SK-N-MC (cell line): ENCODE data around the gene RSF1.
"Not testable (repeated sequence)": the region's sequence is repeated elsewhere in the genome, so short reads cannot be mapped to it uniquely, and the experiment has no call there.

Experiments used
- DNase-seq: peaks from one replicate; pipeline ENCODE4 v3.0.0-alpha.2; 2011; ENCODE audit warnings: low read depth, low spot score
- H3K27ac ChIP-seq: fragments of 200-600 bp; sonication (generic); 2 replicates; pipeline ENCODE4 v1.5.1; 2016; ENCODE audit warnings: mixed run types
- H3K36me3 ChIP-seq: fragments of 200-600 bp; sonication (generic); 2 replicates; pipeline ENCODE4 v1.6.1; 2017; ENCODE audit warnings: antibody characterized with exemption, low read length, mixed read lengths; ENCODE audit not compliant: insufficient read depth
- H3K4me3 ChIP-seq: fragments of 200-600 bp; sonication (generic); 2 replicates; pipeline ENCODE4 v1.5.1; 2016
- H3K9ac ChIP-seq: fragments of 200-600 bp; sonication (generic); 2 replicates; pipeline ENCODE4 v1.8.0; 2017; ENCODE audit warnings: mixed run types, mixed read lengths; ENCODE audit not compliant: insufficient read length
- H3K9me3 ChIP-seq: fragments of 200-600 bp; sonication (generic); 2 replicates; pipeline ENCODE4 v1.6.1; 2017; ENCODE audit warnings: low read depth, mild to moderate bottlenecking, antibody characterized with exemption, low read length, moderate library complexity, mixed read lengths
- EZH2 ChIP-seq: fragments of 200-600 bp; sonication (generic); IDR thresholded peaks from one replicate; pipeline ENCODE4 v1.6.1; 2017; ENCODE audit warnings: antibody characterized with exemption
- FOXP2 ChIP-seq: optimal IDR thresholded peaks from 2 replicates; pipeline ENCODE3; 2011; ENCODE audit warnings: mild to moderate bottlenecking, moderate library complexity; ENCODE audit not compliant: insufficient read depth; ENCODE audit errors: extremely low read length, control extremely low read depth
- POLR2AphosphoS5 ChIP-seq: IDR thresholded peaks from 2 replicates; pipeline ENCODE4 v1.6.1; 2012; ENCODE audit warnings: mild to moderate bottlenecking, low read depth, low read length, borderline replicate concordance

RSF1 gene

DNA sequence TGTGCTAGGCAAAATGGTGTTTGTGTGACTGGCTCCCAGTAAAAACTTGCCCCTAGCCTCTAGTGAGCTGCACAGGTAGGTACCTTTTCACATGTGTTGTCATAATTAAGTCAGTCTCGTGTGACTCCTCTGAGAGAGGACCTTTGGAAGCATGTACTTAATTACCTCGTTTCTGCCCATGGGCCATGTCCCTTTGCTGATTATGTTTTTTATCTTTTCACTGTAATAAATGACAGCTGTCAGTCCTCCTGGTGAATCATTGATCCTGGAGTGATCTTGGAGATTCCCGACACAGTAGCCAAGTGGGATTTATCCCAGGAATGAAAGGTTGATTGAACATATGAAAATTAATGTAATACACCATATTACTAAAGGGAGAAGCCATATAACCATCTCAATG is 170.4 kb downstream of the RSF1 start:
- Histone ChIP-seq H3K4me3 (no peak overlapping the region), H3K9me3 (no peaks in the 10 kb centered on the region), H3K27ac (no peak overlapping the region), H3K9ac (no peak overlapping the region), H3K36me3 (no peaks in the 10 kb centered on the region)
- no peak for TF ChIP-seq EZH2
- no peak for TF ChIP-seq FOXP2
- no peak for TF ChIP-seq POLR2AphosphoS5
- no peak for DNase-seq

DNA sequence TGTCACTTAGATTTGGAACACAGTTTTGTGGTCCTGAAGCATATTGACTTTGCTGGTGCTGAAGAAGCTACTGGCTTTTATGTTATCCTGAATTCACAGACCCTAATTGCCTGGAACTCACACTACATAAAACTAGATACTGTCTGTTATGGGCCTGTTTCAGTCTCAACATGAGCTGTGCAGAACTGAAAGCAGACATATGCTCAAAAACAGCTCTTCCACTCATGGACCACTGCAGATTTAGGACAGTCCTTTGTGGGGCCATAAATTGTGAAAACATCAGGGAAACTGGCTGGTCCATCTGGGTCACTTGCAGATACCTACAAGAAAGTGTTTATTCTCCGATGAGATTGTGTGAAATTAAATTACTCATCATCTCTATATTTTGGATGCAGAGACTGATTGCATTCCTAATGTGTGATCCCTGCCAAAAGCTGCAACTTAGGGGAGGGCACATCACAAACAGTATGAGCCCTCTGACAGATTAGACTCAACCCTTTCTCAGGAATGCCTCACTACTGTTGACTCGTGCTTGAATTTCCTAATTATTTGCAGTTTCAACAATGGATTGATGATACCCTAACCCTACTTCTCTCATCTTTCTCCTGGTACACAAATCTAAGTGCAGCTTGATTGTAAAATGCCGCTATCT is 172.7 kb downstream of the RSF1 start:
- no peak for DNase-seq
- H3K36me3 ChIP-seq, result no peaks in the 10 kb centered on the region
- no peak overlapping the region for H3K9ac ChIP-seq
- TF ChIP-seq EZH2 (no peak), POLR2AphosphoS5 (no peak), FOXP2 (no peak)
- no peaks in the 10 kb centered on the region for H3K9me3 ChIP-seq
- H3K27ac ChIP-seq, result no peak overlapping the region
- no peak overlapping the region for H3K4me3 ChIP-seq

DNA sequence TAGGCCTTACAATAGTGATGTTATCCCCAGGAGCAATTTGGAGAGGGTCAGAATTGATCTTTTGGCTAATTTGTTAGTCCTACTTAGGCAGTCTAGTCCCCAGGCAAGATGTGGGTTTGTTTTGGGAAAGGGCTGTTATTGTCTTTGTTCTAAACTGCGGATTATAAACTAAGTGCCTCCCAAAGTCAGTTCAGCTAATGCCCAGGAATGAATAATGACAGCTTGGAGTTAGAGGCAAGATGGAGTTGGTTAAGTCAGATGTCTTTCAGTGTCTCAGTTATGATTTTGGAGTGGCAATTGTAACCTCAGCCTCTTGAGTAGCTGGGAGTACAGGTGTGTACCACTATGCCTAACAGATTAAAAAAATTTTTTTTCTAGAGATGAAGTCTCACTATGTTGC is 175.6 kb downstream of the RSF1 start:
- no peak for DNase-seq
- Histone ChIP-seq H3K4me3 (no peak overlapping the region), H3K36me3 (no peaks in the 10 kb centered on the region), H3K9ac (no peak overlapping the region), H3K27ac (peak overlapping the region; percentile 30; the same call in 1 of the 2 replicates), H3K9me3 (no peaks in the 10 kb centered on the region)
- no peak for TF ChIP-seq FOXP2

DNA sequence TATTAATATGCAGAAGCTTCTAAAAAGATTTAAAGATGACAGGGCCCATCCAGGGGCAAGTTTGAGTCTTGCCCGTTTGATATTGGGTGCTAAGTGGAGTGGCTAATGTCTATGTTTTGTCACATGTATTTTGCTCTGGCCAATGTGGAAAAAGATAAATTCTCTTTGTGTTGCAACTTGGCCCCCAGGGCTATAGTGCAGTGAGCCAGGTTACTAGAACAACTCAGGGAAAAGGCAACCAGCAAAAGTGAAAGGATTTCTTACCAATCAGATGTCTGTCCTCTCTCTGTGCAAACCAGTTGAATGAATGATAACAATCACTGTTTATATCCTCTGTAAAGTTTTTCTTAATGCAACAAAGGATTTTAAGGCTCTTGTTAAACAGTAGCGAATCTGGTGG is 178.3 kb downstream of the RSF1 start:
- TF ChIP-seq POLR2AphosphoS5 (no peak), FOXP2 (no peak), EZH2 (no peak)
- Histone ChIP-seq H3K9me3 (no peaks in the 10 kb centered on the region), H3K36me3 (no peaks in the 10 kb centered on the region), H3K27ac (no peak overlapping the region), H3K9ac (no peak overlapping the region), H3K4me3 (no peak overlapping the region)
- DNase-seq, result no peak

DNA sequence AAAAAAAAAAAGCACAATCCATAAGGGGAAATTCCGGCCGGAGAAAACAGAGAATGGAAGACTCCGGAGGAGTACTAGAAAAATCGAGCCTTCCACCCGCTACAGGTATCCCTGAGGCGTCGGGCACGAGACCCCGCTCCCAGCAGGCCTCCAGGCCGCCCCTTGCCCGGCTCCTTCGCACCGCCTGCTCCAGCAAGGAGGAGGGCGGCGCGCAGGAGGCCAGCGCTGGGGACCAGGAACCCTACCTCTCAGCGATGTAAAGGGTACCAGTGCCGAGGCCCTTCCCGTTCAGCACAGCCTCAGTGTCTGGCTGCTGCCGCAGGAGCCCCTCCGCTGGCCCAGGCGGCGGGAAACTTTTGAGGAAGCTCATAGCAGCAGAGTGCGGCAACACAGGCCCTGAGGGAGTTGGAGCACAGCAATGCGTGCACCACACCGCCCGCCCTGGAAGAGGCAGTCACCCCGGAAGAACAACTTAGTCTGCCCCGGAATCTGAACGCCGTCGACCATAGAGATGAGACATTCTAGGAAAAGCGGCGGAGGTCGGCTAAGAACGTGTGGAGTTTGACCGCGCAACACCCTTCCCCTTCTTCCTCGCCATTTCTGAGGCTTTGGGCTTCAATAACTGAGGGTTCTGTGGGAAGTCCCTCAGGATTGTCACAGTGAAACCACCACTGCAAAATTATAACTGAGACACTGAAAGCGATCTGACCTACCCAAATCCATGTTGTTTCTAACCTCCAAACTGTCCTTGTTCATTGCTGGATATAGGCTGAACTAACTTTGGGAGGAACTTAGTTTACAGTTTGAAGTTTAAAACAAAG is 183.0 kb downstream of the RSF1 start, which contains the start of gene CLNS1A:
CLNS1A (minus strand) TSS at position 450 of the 821 bp plus-strand sequence; CDS start at position 370, 80 bp downstream.
- H3K27ac ChIP-seq, result peak within 1 kb of the TSS; percentile 97

DNA sequence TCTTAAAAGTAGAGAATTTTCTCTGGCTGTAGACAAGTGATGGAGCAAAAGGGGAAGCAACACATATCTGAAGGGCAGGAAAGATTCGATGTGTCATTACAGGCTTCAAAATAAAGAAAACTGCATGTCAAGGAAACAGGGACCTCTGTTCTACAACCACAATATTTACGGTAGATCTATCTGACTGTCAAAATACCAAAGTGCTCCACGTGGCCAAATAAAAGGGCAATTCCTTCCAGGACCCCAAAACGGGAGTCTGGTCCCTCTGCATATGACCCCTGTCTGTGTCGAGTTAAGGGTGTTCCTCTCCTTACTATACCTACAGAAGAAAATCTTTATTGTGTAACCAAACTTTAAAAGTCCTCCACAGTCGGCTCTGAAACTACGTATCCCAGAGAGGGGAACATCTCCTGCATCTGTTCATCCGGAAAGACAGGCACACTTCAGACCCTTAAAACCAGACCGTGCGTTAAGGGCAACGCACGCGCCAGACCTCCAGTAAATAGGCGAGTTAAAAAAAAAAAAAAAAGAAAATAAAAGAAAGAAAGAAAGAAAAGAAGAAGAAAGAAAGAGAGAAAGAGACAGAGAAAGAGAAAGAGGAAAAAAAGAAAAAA is 183.7 kb downstream of the RSF1 start:
- DNase-seq, result no peak
- Histone ChIP-seq H3K4me3 (peak overlapping the region; percentile 100), H3K36me3 (peaks cover 29% of the 10 kb centered on the region), H3K27ac (peak overlapping the region; percentile 97), H3K9me3 (no peaks in the 10 kb centered on the region), H3K9ac (peak overlapping the region; percentile 98)
- TF ChIP-seq EZH2 (no peak), FOXP2 (no peak), POLR2AphosphoS5 (no peak)

More for the DNA sequence above, 183.0 kb downstream of the RSF1 start, which contains the start of gene CLNS1A:
- Histone ChIP-seq H3K9ac (peak within 1 kb of the TSS; percentile 98), H3K4me3 (peak within 1 kb of the TSS; percentile 100), H3K36me3 (peaks cover 23% of the 10 kb centered on the region), H3K9me3 (no peaks in the 10 kb centered on the region)
- peak; percentile 76 for DNase-seq
- TF ChIP-seq FOXP2 (peak; percentile 97), EZH2 (no peak), POLR2AphosphoS5 (peak; percentile 97)

DNA sequence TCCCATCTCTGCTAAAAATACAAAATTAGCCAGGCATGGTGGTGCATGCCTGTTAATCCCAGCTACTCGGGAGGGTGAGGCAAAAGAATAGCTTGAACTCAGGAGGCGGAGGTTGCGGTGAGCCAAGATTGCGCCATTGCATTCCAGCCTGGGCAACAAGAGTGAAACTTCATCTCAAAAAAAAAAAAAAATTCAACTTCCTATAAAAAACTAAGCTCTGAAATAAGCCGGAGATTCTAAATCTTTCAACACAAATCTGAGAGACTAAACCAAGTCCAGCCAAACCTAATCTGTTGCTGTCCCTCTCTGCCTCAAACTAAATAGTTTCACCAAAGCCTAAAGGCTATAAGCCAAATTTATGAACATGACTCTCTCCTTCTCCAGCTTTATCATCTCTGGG is 186.6 kb downstream of the RSF1 start:
- H3K4me3 ChIP-seq, DNase-seq, H3K27ac ChIP-seq, H3K9ac ChIP-seq, H3K9me3 ChIP-seq: not testable (repeated sequence)
- peaks cover 37% of the 10 kb centered on the region for H3K36me3 ChIP-seq

DNA sequence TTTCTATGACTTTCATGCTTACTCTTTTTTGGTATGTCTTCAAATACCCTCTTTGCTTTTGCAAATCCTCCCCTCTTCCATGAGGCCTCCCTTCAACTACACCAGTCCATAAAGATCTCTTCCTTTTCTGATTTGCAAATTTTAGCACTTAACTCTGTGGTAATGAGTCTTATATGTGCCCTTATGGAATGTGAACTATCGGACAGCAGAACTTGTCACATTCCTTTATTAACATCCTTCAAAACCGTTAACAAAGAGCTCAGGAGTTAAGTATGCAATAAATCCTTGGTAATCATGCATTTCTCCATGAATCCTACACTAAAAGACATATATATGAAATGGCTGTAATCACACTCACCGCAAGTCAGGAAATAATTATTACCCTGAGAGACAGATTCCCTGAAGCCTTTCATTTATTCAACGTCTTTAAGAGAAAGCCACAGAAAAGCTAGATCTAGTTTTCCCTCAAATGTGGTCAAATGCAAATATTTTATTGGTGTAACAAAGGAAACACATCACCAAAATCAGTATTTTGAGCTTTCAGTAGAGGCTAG is 190.3 kb downstream of the RSF1 start:
- Histone ChIP-seq H3K9me3 (no peaks in the 10 kb centered on the region), H3K36me3 (peaks cover 51% of the 10 kb centered on the region), H3K4me3 (peak overlapping the region; percentile 40), H3K27ac (peak overlapping the region; percentile 84), H3K9ac (no peak overlapping the region)
- TF ChIP-seq EZH2 (no peak), POLR2AphosphoS5 (peak; percentile 11; the same call in 1 of the 2 replicates), FOXP2 (peak; percentile 27)
- peak; percentile 84 for DNase-seq

DNA sequence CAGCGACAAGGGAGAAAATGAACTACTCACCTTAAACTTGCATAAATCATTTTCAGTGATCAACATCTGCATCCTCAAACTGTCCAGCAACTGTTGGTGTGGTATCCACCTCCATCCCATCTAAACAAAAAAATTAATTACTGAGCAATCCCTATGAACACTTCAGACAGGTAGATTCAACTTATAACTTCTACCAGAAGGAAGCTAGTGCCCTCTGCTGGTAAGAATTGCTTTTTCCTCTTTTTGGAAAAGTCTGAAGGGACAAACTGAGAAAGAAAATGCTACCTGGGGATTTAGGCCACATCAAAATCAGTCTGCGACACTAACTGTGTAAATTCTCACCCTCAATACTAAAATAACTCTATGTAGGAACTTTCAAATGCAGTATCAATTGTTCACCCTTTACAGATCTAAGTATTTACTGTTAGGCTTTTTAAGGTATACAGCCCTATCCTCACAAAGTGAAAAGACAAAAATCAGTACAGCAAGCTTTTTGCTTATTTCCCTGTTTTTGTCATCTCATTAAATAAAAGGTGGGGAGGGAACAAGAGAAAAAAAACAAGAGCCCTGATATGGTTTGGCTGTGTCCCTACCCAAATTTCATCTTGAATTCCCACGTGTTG is 200.8 kb downstream of the RSF1 start:
- no peak overlapping the region for H3K4me3 ChIP-seq
- H3K36me3 ChIP-seq, result peaks cover 80% of the 10 kb centered on the region
- no peak overlapping the region for H3K9ac ChIP-seq
- no peak overlapping the region for H3K27ac ChIP-seq
- no peak for TF ChIP-seq FOXP2
- no peak for TF ChIP-seq EZH2
- TF ChIP-seq POLR2AphosphoS5, result no peak
- H3K9me3 ChIP-seq, result no peaks in the 10 kb centered on the region
- no peak for DNase-seq
